H9 (cell line): ENCODE measurements around the gene KIT. TPM values are rescaled to one million over a fixed set of nuclear protein-coding genes. Genes with fewer than 3 reads are reported as not detected.

Source experiments
- DNase-seq: peaks from one replicate; pipeline ENCODE4 v3.0.0-alpha.2; 2017
- H2AFZ ChIP-seq: one replicate; pipeline ENCODE4 v1.6.1; 2013; ENCODE audit warnings: mild to moderate bottlenecking, low read length, control low read depth, moderate library complexity
- H2AK5ac ChIP-seq: 2 replicates; pipeline ENCODE4 v1.6.1; 2013; ENCODE audit warnings: low read length, control low read depth, mixed read lengths; ENCODE audit not compliant: insufficient read length
- H2BK120ac ChIP-seq: one replicate; pipeline ENCODE4 v1.6.1; 2013; ENCODE audit warnings: low read depth, mild to moderate bottlenecking, low read length, control low read depth, inconsistent platforms; ENCODE audit not compliant: poor library complexity, severe bottlenecking
- H2BK12ac ChIP-seq: 2 replicates; pipeline ENCODE4 v1.6.1; 2013; ENCODE audit warnings: low read length, control low read depth, mixed read lengths, low read depth; ENCODE audit not compliant: insufficient read length
- H2BK15ac ChIP-seq: 2 replicates; pipeline ENCODE4 v1.6.1; 2013; ENCODE audit warnings: low read depth, low read length, control low read depth
- H2BK20ac ChIP-seq: one replicate; pipeline ENCODE4 v1.6.1; 2013; ENCODE audit warnings: low read depth, mild to moderate bottlenecking, low read length, control low read depth, inconsistent platforms; ENCODE audit not compliant: poor library complexity, severe bottlenecking
- H2BK5ac ChIP-seq: 2 replicates; pipeline ENCODE4 v1.6.1; 2013; ENCODE audit warnings: low read length, control low read depth, mixed read lengths; ENCODE audit not compliant: insufficient read length
- H3K14ac ChIP-seq: 2 replicates; pipeline ENCODE4 v1.6.1; 2013; ENCODE audit warnings: low read length, control low read depth; ENCODE audit not compliant: insufficient read depth
- H3K18ac ChIP-seq: 2 replicates; pipeline ENCODE4 v1.6.1; 2013; ENCODE audit warnings: low read depth, mild to moderate bottlenecking, mixed read lengths, low read length, control low read depth; ENCODE audit not compliant: insufficient read length
- H3K23ac ChIP-seq: 2 replicates; pipeline ENCODE4 v1.6.1; 2013; ENCODE audit warnings: low read length, control low read depth, mixed read lengths, low read depth; ENCODE audit not compliant: insufficient read length
- H3K23me2 ChIP-seq: 2 replicates; pipeline ENCODE4 v1.6.1; 2013; ENCODE audit warnings: low read depth, mild to moderate bottlenecking, mixed read lengths, low read length, control low read depth; ENCODE audit not compliant: insufficient read length, poor library complexity, severe bottlenecking
- H3K27ac ChIP-seq: 2 replicates; pipeline ENCODE4 v1.5.1; 2013; ENCODE audit warnings: low read length, control low read depth, mixed read lengths, low read depth; ENCODE audit not compliant: insufficient read length
- H3K27me3 ChIP-seq: 2 replicates; pipeline ENCODE4 v1.6.1; 2013; ENCODE audit warnings: low read length, control low read depth, inconsistent platforms; ENCODE audit not compliant: insufficient read depth
- H3K4ac ChIP-seq: 2 replicates; pipeline ENCODE4 v1.6.1; 2013; ENCODE audit warnings: low read depth, mild to moderate bottlenecking, control low read depth, inconsistent platforms, low read length, moderate library complexity
- H3K4me1 ChIP-seq: 2 replicates; pipeline ENCODE4 v1.6.1; 2013; ENCODE audit warnings: low read length, control low read depth, inconsistent platforms; ENCODE audit not compliant: insufficient read depth
- H3K4me2 ChIP-seq: 2 replicates; pipeline ENCODE4 v1.6.1; 2013; ENCODE audit warnings: low read length, control low read depth, mixed read lengths; ENCODE audit not compliant: insufficient read length, insufficient read depth
- H3K56ac ChIP-seq: 2 replicates; pipeline ENCODE4 v1.6.1; 2013; ENCODE audit warnings: low read depth, mild to moderate bottlenecking, mixed read lengths, low read length, control low read depth; ENCODE audit not compliant: insufficient read length
- H3K79me1 ChIP-seq: 2 replicates; pipeline ENCODE4 v1.6.1; 2013; ENCODE audit warnings: low read depth, mild to moderate bottlenecking, moderate library complexity, low read length, control low read depth, inconsistent platforms; ENCODE audit not compliant: insufficient read depth, poor library complexity, severe bottlenecking
- H3K79me2 ChIP-seq: 2 replicates; pipeline ENCODE4 v1.6.1; 2013; ENCODE audit warnings: low read length, control low read depth, inconsistent platforms; ENCODE audit not compliant: insufficient read depth
- H3K9ac ChIP-seq: 2 replicates; pipeline ENCODE4 v1.6.1; 2013; ENCODE audit warnings: low read length, control low read depth, mixed read lengths; ENCODE audit not compliant: insufficient read length; ENCODE audit errors: extremely low read depth
- H3K9me3 ChIP-seq: one replicate; pipeline ENCODE4 v1.6.1; 2013; ENCODE audit warnings: low read depth, low read length, inconsistent platforms; ENCODE audit not compliant: control insufficient read depth
- H3T11ph ChIP-seq: one replicate; pipeline ENCODE4 v1.6.1; 2013; ENCODE audit warnings: mild to moderate bottlenecking, low read length, control low read depth, inconsistent platforms
- H4K20me1 ChIP-seq: one replicate; pipeline ENCODE4 v1.6.1; 2013; ENCODE audit not compliant: control insufficient read depth, insufficient read length, insufficient read depth
- H4K5ac ChIP-seq: 2 replicates; pipeline ENCODE4 v1.6.1; 2013; ENCODE audit warnings: low read depth, mild to moderate bottlenecking, mixed read lengths, low read length, control low read depth; ENCODE audit not compliant: insufficient read length
- H4K8ac ChIP-seq: replicated peaks from 2 replicates; pipeline ENCODE4 v1.6.1; 2013; ENCODE audit warnings: low read length, control low read depth, mixed read lengths, low read depth; ENCODE audit not compliant: insufficient read length
- H4K91ac ChIP-seq: 2 replicates; pipeline ENCODE4 v1.6.1; 2013; ENCODE audit warnings: low read depth, mild to moderate bottlenecking, moderate library complexity, mixed read lengths, low read length, control low read depth; ENCODE audit not compliant: insufficient read length
- H3K27ac Mint-ChIP-seq, 3 experiments: 2 replicates in 2 of 3; 3 replicates in 1 of 3; pipeline ENCODE4 v1.8.0; 2020 to 2021; ENCODE audit warnings: mixed read lengths in 3 of 3, mild to moderate bottlenecking in 1 of 3, moderate library complexity in 1 of 3
- H3K27me3 Mint-ChIP-seq: 2 replicates; pipeline ENCODE4 v1.8.0; 2021; ENCODE audit warnings: low read depth, mild to moderate bottlenecking, moderate library complexity, mixed read lengths
- H3K36me3 Mint-ChIP-seq, 3 experiments: 2 replicates in 2 of 3; 3 replicates in 1 of 3; pipeline ENCODE4 v1.8.0; 2020 to 2021; ENCODE audit warnings: low read depth in 3 of 3, mixed read lengths in 3 of 3; ENCODE audit not compliant: insufficient read depth in 1 of 3
- H3K4me1 Mint-ChIP-seq, 2 experiments: 2 replicates each; pipeline ENCODE4 v1.8.0; 2020; ENCODE audit warnings: mixed read lengths in 2 of 2
- H3K4me3 Mint-ChIP-seq, 2 experiments: 2 replicates in 1 of 2; 3 replicates in 1 of 2; pipeline ENCODE4 v1.8.0; 2020 to 2021; ENCODE audit warnings: mild to moderate bottlenecking in 2 of 2, mixed read lengths in 2 of 2, moderate library complexity in 1 of 2
- H3K9me3 Mint-ChIP-seq, 2 experiments: 2 replicates in 1 of 2; 3 replicates in 1 of 2; pipeline ENCODE4 v1.8.0; 2020; ENCODE audit warnings: mild to moderate bottlenecking in 2 of 2, mixed read lengths in 2 of 2, moderate library complexity in 1 of 2
- CTCF ChIP-seq: fragments of 200-600 bp; sonication (generic); conservative IDR thresholded peaks from 3 replicates; pipeline ENCODE4 v1.8.0; 2021; ENCODE audit warnings: antibody characterized with exemption, mild to moderate bottlenecking
- WGBS: extraction: QIAGEN DNeasy Blood & Tissue Kit; methylation state at CpG from one replicate; pipeline ENCODE4 v1.1.7; 2013; ENCODE audit warnings: missing lambda C conversion rate, low lambda C conversion rate, mixed read lengths; ENCODE audit not compliant: insufficient read length; ENCODE audit errors: extremely low coverage; 5-methylcytosine and 5-hydroxymethylcytosine counted together
- total RNA-seq: library from RNA; stranded (reverse); gene quantifications from 2 replicates; pipeline ENCODE4 v1.2.1, GENCODE V29; 2021

KIT gene
- total RNA-seq, 1 experiment from 2014 or later = 6.7 TPM

GRCh38 chr4:54662123-54662522 lies 4.4 kb downstream of the KIT start:
- Histone ChIP-seq H4K8ac (no peak overlapping the region), H3K4me1 (peaks cover 4% of the 10 kb centered on the region; the same call in 1 of the 2 replicates), H2BK20ac (no peak overlapping the region), H3K4ac (no peak overlapping the region), H3K23ac (no peak overlapping the region), H4K5ac (no peak overlapping the region), H3K14ac (no peak overlapping the region), H2AK5ac (no peak overlapping the region), H3K79me2 (no peaks in the 10 kb centered on the region; the same call in 1 of the 2 replicates), H3K4me2 (no peak overlapping the region), H3K18ac (no peak overlapping the region), H3K79me1 (no peaks in the 10 kb centered on the region), H2BK15ac (no peak overlapping the region), H3K56ac (no peak overlapping the region), H3K23me2 (peaks cover 18% of the 10 kb centered on the region), H4K20me1 (no peaks in the 10 kb centered on the region), H4K91ac (no peak overlapping the region), H2BK120ac (no peak overlapping the region), H3K27me3 (peaks cover 9% of the 10 kb centered on the region; the same call in 1 of the 2 replicates), H3K9ac (no peak overlapping the region), H2AFZ (no peak overlapping the region), H2BK5ac (no peak overlapping the region), H3K27ac (no peak overlapping the region), H2BK12ac (no peak overlapping the region), H3T11ph (no peak overlapping the region), H3K9me3 (no peaks in the 10 kb centered on the region)
- peaks cover 14 to 33% of the 10 kb centered on the region in 2 experiments for H3K4me1 Mint-ChIP-seq
- no peak overlapping the region for H3K27ac Mint-ChIP-seq
- DNase-seq = no peak
- no CpG with 5 or more reads among the region's 3 CpGs for WGBS
- no peak for TF ChIP-seq CTCF
- peaks cover 49% of the 10 kb centered on the region for H3K27me3 Mint-ChIP-seq
- H3K36me3 Mint-ChIP-seq = no peaks in the 10 kb centered on the region; a peak in 1 of 7 replicates
- no peaks in the 10 kb centered on the region; a peak in 1 of 5 replicates for H3K9me3 Mint-ChIP-seq
- no peak overlapping the region for H3K4me3 Mint-ChIP-seq
